GM21447 (cell line): ENCODE results near the gene KRT27.
"Not testable (repeated sequence)": the region's sequence is repeated elsewhere in the genome, so short reads cannot be mapped to it uniquely, and the experiment has no call there.

Experiments
- ATAC-seq: cut with Tn5 transposase; IDR thresholded peaks from one replicate; pipeline ENCODE4 v1.9.1; 2021; ENCODE audit not compliant: unreplicated experiment

The KRT27 gene

GRCh38 chr17:40760105-40761016, 22.0 kb downstream of the KRT27 start:
- ATAC-seq, result no peak

- no peak for ATAC-seq
These were observed 27.1 kb downstream of the KRT27 start, which contains the start of gene KRT25 for GRCh38 chr17:40755231-40755630. Gene KRT25 (minus strand): TSS chr17:40755331. CDS start chr17:40755271, 60 bp downstream.

- no peak for ATAC-seq
These were observed 28.5 kb downstream of the KRT27 start for GRCh38 chr17:40753804-40754203.

GRCh38 chr17:40751065-40751464, 31.3 kb downstream of the KRT27 start:
- ATAC-seq, result no peak

- no peak for ATAC-seq
These were observed 32.0 kb downstream of the KRT27 start for GRCh38 chr17:40750391-40750790.

GRCh38 chr17:40748666-40749065, 33.7 kb downstream of the KRT27 start:
- not testable (repeated sequence) for ATAC-seq

GRCh38 chr17:40738553-40738952, 43.8 kb downstream of the KRT27 start:
- no peak for ATAC-seq

GRCh38 chr17:40735016-40735415, 47.3 kb downstream of the KRT27 start:
- no peak for ATAC-seq

- ATAC-seq, result no peak
These were observed 48.3 kb downstream of the KRT27 start for GRCh38 chr17:40734018-40734417.

- ATAC-seq, result no peak
These were observed 51.4 kb downstream of the KRT27 start for GRCh38 chr17:40730970-40731369.

- no peak for ATAC-seq
These were observed 54.7 kb downstream of the KRT27 start for GRCh38 chr17:40727447-40728231.

- ATAC-seq, result no peak
These were observed 55.4 kb downstream of the KRT27 start for GRCh38 chr17:40726919-40727318.
